Colonic mucosa (tissue), 4 donors: Measurements from ENCODE around the gene DUSP3. TPM values are rescaled to one million over a fixed set of nuclear protein-coding genes. Genes with fewer than 3 reads are reported as not detected.
"Not testable (repeated sequence)": the region's sequence is repeated elsewhere in the genome, so short reads cannot be mapped to it uniquely, and the experiment has no call there.

Experiments
- DNase-seq: peaks from one replicate; pipeline ENCODE4 v3.0.0-alpha.2; 2020
- H3K27ac ChIP-seq: fragments of 200-600 bp; one replicate; pipeline ENCODE4 v1.8.0; 2021
- H3K27me3 ChIP-seq: fragments of 200-600 bp; one replicate; pipeline ENCODE4 v1.8.0; 2021
- H3K36me3 ChIP-seq: fragments of 200-600 bp; one replicate; pipeline ENCODE4 v1.8.0; 2021
- H3K4me1 ChIP-seq: fragments of 200-600 bp; one replicate; pipeline ENCODE4 v1.8.0; 2021; ENCODE audit warnings: mild to moderate bottlenecking
- H3K4me3 ChIP-seq: fragments of 200-600 bp; one replicate; pipeline ENCODE4 v1.8.0; 2021
- H3K9ac ChIP-seq, 2 donors: one replicate each; pipeline ENCODE4 v1.7.0; 2013; ENCODE audit warnings: control low read depth in 2 of 2, low read depth in 2 of 2, low read length in 2 of 2
- H3K9me3 ChIP-seq: fragments of 200-600 bp; one replicate; pipeline ENCODE4 v1.8.0; 2021
- CTCF ChIP-seq: fragments of 200-600 bp; IDR thresholded peaks from one replicate; pipeline ENCODE4 v1.8.0; 2022; ENCODE audit warnings: antibody characterized with exemption, mild to moderate bottlenecking
- intact Hi-C: fragments of 100-400 bp; cut with DNase I; formaldehyde crosslinking; loops from one replicate; pipeline ENCODE4 v1.14.1; 2022
- total RNA-seq, 2 donors: library from RNA; stranded (reverse); fragmentation: NEBNext Ultra II Directional in 1 of 2; extraction: Animal tissue kit (Norgen Biotek cat#: 25700) in 1 of 2; gene quantifications; one replicate each; pipeline ENCODE4 v1.2.1, GENCODE V29; 2021
- donor health status: healthy.
- donor health status: DM: no; HTN: no; CAD: no.
- donor health status: DM: no; HTN: no; CAD: no.

DUSP3 gene
- total RNA-seq, 2 donors from 2014 or later: 43.4 to 68.7 TPM

- no peak for DNase-seq
- H3K4me1 ChIP-seq: no peaks in the 10 kb centered on the region
- intact Hi-C loops: no loop called here
Observed at GRCh38 chr17:43801844-43802243, 23.1 kb upstream of the DUSP3 start.

GRCh38 chr17:43800736-43801135, 22.0 kb upstream of the DUSP3 start:
- Histone ChIP-seq H3K4me3 (no peak overlapping the region), H3K4me1 (no peaks in the 10 kb centered on the region), H3K9ac (no peak overlapping the region), H3K27me3 (no peaks in the 10 kb centered on the region), H3K36me3 (no peaks in the 10 kb centered on the region), H3K27ac (no peak overlapping the region), H3K9me3 (no peaks in the 10 kb centered on the region)
- TF ChIP-seq CTCF: no peak
- intact Hi-C loops: no loop called here
- no peak for DNase-seq

More at GRCh38 chr17:43801844-43802243, 23.1 kb upstream of the DUSP3 start:
- Histone ChIP-seq H3K4me3 (no peak overlapping the region), H3K27me3 (no peaks in the 10 kb centered on the region), H3K27ac (no peak overlapping the region), H3K36me3 (no peaks in the 10 kb centered on the region), H3K9ac (no peak overlapping the region), H3K9me3 (no peaks in the 10 kb centered on the region)
- no peak for TF ChIP-seq CTCF

GRCh38 chr17:43799047-43799446, 20.3 kb upstream of the DUSP3 start:
- H3K9ac ChIP-seq: no peak overlapping the region
- H3K4me3 ChIP-seq: no peak overlapping the region
- no peaks in the 10 kb centered on the region for H3K27me3 ChIP-seq
- no peaks in the 10 kb centered on the region for H3K36me3 ChIP-seq
- no peaks in the 10 kb centered on the region for H3K4me1 ChIP-seq
- intact Hi-C loops: no loop called here
- no peak for DNase-seq
- TF ChIP-seq CTCF: no peak
- no peaks in the 10 kb centered on the region for H3K9me3 ChIP-seq
- no peak overlapping the region for H3K27ac ChIP-seq

- H3K4me3 ChIP-seq, H3K4me1 ChIP-seq, H3K9me3 ChIP-seq, H3K9ac ChIP-seq, H3K27me3 ChIP-seq, intact Hi-C loops, H3K27ac ChIP-seq, DNase-seq, H3K36me3 ChIP-seq: not testable (repeated sequence)
Observed at GRCh38 chr17:43798024-43798423, 19.2 kb upstream of the DUSP3 start.

- H3K4me3 ChIP-seq, H3K9me3 ChIP-seq, H3K9ac ChIP-seq, DNase-seq, H3K27ac ChIP-seq, H3K36me3 ChIP-seq, H3K27me3 ChIP-seq, H3K4me1 ChIP-seq, intact Hi-C loops: not testable (repeated sequence)
Observed at GRCh38 chr17:43792668-43793067, 13.9 kb upstream of the DUSP3 start.

- no peak for DNase-seq
- intact Hi-C loops: no loop called here
Observed at GRCh38 chr17:43791589-43791988, 12.8 kb upstream of the DUSP3 start.

More at GRCh38 chr17:43791589-43791988, 12.8 kb upstream of the DUSP3 start:
- H3K4me1 ChIP-seq: no peaks in the 10 kb centered on the region
- no peak for TF ChIP-seq CTCF
- no peak overlapping the region for H3K27ac ChIP-seq
- no peak overlapping the region for H3K9ac ChIP-seq
- H3K4me3 ChIP-seq: no peak overlapping the region
- H3K27me3 ChIP-seq: no peaks in the 10 kb centered on the region
- H3K9me3 ChIP-seq: no peaks in the 10 kb centered on the region
- H3K36me3 ChIP-seq: no peaks in the 10 kb centered on the region
